ENCODE results near the gene CASS4. TPM values are rescaled to one million over a fixed set of nuclear protein-coding genes. Genes with fewer than 3 reads are reported as not detected.

The CASS4 gene
- total RNA-seq, 1 donor from 2014 or later: 0.56 TPM

GRCh38 chr20:56433221-56433879 is 21.3 kb downstream of the CASS4 start:
- DNase-seq (ENCODE audit: extremely low spot score, unreplicated experiment): no peak
- no peak overlapping the region for H3K4me3 Mint-ChIP-seq
- H3K36me3 Mint-ChIP-seq: no peaks in the 10 kb centered on the region
- no peak for TF ChIP-seq CTCF (conservative IDR thresholded peaks at IDR 0.05)
- H3K27me3 Mint-ChIP-seq: peaks cover 6% of the 10 kb centered on the region
- peaks cover 16% of the 10 kb centered on the region for H3K4me1 Mint-ChIP-seq (ENCODE audit: unreplicated experiment)
- H3K27ac Mint-ChIP-seq: no peak overlapping the region
- no peaks in the 10 kb centered on the region for H3K9me3 Mint-ChIP-seq

GRCh38 chr20:56433880-56434255 is 21.8 kb downstream of the CASS4 start:
- H3K4me3 Mint-ChIP-seq: no peak overlapping the region
- no peaks in the 10 kb centered on the region for H3K36me3 Mint-ChIP-seq
- peaks cover 16% of the 10 kb centered on the region for H3K4me1 Mint-ChIP-seq (ENCODE audit: unreplicated experiment)
- TF ChIP-seq CTCF (conservative IDR thresholded peaks at IDR 0.05): no peak
- no peak for DNase-seq (ENCODE audit: extremely low spot score, unreplicated experiment)
- H3K27ac Mint-ChIP-seq: no peak overlapping the region
- H3K27me3 Mint-ChIP-seq: peaks cover 6% of the 10 kb centered on the region
- no peaks in the 10 kb centered on the region for H3K9me3 Mint-ChIP-seq

GRCh38 chr20:56437196-56437960 is 25.3 kb downstream of the CASS4 start:
- no peaks in the 10 kb centered on the region for H3K36me3 Mint-ChIP-seq
- H3K4me3 Mint-ChIP-seq: no peak overlapping the region
- no peak for DNase-seq (ENCODE audit: extremely low spot score, unreplicated experiment)
- H3K27me3 Mint-ChIP-seq: no peaks in the 10 kb centered on the region
- no peaks in the 10 kb centered on the region for H3K9me3 Mint-ChIP-seq
- TF ChIP-seq CTCF (conservative IDR thresholded peaks at IDR 0.05): no peak
- peaks cover 14% of the 10 kb centered on the region for H3K4me1 Mint-ChIP-seq (ENCODE audit: unreplicated experiment)
- no peak overlapping the region for H3K27ac Mint-ChIP-seq

- DNase-seq (ENCODE audit: extremely low spot score, unreplicated experiment): no peak
- Mint-ChIP-seq H3K27me3 (no peaks in the 10 kb centered on the region), H3K4me1 (ENCODE audit: unreplicated experiment) (peaks cover 16% of the 10 kb centered on the region), H3K36me3 (no peaks in the 10 kb centered on the region), H3K4me3 (no peak overlapping the region), H3K9me3 (no peaks in the 10 kb centered on the region), H3K27ac (no peak overlapping the region)
- no peak for TF ChIP-seq CTCF (conservative IDR thresholded peaks at IDR 0.05)
These were observed 26.2 kb downstream of the CASS4 start for GRCh38 chr20:56438284-56438683.

- H3K9me3 Mint-ChIP-seq: no peaks in the 10 kb centered on the region
- no peak overlapping the region for H3K4me3 Mint-ChIP-seq
- peaks cover 16% of the 10 kb centered on the region for H3K4me1 Mint-ChIP-seq (ENCODE audit: unreplicated experiment)
- DNase-seq (ENCODE audit: extremely low spot score, unreplicated experiment): no peak
- peaks cover 3% of the 10 kb centered on the region for H3K27me3 Mint-ChIP-seq
- no peak overlapping the region for H3K27ac Mint-ChIP-seq
- TF ChIP-seq CTCF (conservative IDR thresholded peaks at IDR 0.05): no peak
- H3K36me3 Mint-ChIP-seq: no peaks in the 10 kb centered on the region
These were observed 27.8 kb downstream of the CASS4 start for GRCh38 chr20:56439771-56440291.
